Measurements from ENCODE around the gene CASQ2.
A peak's percentile ranks its signal among the peaks of the same experiment; 100 is the strongest.

Gene CASQ2

DNA sequence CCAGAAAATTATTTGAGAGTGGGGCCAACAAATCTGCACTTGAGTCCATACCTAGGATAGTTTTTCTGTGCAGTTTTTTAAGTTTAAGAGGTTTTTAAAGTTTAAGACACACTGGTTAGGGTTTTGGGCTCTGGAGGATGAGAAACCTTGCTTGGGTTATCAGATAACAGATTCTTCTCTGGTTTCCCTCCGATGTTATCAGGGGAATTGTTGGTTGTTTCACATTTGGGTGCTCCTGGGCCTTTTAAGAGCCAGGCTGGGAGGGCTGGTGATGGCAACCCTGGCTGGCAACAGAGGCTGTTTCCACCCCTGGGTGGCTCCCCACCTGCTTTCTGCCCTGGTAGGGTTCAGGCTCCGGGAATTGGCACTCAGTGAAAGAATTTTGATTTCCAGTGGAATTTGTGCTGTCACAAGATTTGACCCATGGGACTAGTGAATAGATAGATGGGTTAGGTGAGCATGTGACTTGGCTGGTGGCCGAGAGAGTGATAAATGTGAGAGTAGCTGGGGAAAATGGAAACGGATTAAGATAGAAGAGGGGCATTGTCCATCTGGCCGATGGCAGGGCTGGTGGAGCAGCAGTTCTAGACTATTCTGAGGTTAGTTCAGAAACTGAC, 111.9 kb downstream of the CASQ2 start:
- Histone ChIP-seq H3K4me3 (no peak overlapping the region), H3K27ac (no peak overlapping the region)
- DNase-seq (ENCODE audit: low spot score) = peak; percentile 19
- no peak for TF ChIP-seq CTCF (IDR thresholded peaks at IDR 0.05)

GRCh38 chr1:115655916-115656315, 112.6 kb downstream of the CASQ2 start:
- peak; percentile 12 for DNase-seq (ENCODE audit: low spot score)
- Histone ChIP-seq H3K27ac (no peak overlapping the region), H3K4me3 (no peak overlapping the region)
- TF ChIP-seq CTCF (IDR thresholded peaks at IDR 0.05) = no peak

DNA sequence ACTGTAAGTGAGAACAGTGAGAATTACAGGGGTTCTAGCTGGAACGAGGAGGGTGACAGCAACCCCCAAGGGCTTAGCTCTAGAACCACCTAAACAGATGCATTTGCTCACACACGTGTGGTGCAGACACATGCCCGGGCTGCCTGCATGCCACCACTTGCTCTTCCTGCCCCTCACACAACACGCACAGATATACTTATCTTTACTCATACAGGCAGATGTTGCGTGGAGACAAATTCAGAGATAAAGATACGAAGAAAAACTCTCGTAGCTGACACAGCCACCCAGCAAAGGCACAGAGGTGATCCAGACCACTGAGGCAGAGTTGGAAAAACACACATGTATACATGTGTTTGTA, 113.2 kb downstream of the CASQ2 start:
- TF ChIP-seq CTCF (IDR thresholded peaks at IDR 0.05) = no peak
- peak; percentile 14 for DNase-seq (ENCODE audit: low spot score)
- Histone ChIP-seq H3K4me3 (no peak overlapping the region), H3K27ac (no peak overlapping the region)

DNA sequence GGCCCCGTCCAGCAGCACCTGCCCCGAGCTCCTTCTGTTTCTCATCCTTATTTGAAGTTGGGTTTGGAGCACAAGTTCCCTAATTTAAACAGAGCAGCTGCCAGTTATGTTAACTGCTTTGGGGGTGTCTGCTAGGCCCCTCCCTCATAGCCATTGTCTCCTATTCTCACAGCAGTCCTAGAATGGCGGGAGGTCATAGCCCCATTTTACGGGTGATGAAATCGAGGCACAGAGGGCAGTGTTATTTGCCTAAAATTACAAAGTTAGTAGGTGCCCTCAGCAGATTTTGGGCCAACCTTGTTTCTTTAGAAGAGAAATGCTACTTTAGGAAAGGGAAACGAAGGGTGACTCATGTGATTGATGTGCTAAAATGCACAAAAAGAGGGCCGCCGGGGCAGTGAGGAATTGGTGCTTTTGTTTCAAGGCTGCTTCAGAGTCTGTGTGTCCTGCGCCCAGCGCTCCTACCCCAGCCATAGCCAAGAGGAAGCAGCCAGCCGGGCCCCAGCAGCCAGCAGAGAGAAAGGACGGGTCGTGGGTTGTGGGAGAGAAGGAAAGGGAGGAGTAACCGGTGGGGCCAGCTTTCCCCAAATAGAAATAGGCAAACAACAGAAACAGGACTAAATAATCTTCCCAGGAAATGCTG, 113.7 kb downstream of the CASQ2 start:
- Histone ChIP-seq H3K4me3 (no peak overlapping the region), H3K27ac (no peak overlapping the region)
- no peak for TF ChIP-seq CTCF (IDR thresholded peaks at IDR 0.05)
- peak; percentile 52 for DNase-seq (ENCODE audit: low spot score)

- Histone ChIP-seq H3K4me3 (no peak overlapping the region), H3K27ac (no peak overlapping the region)
- TF ChIP-seq CTCF (IDR thresholded peaks at IDR 0.05) = no peak
- no peak for DNase-seq (ENCODE audit: low spot score)
Observed at GRCh38 chr1:115654125-115654524, 114.4 kb downstream of the CASQ2 start.

DNA sequence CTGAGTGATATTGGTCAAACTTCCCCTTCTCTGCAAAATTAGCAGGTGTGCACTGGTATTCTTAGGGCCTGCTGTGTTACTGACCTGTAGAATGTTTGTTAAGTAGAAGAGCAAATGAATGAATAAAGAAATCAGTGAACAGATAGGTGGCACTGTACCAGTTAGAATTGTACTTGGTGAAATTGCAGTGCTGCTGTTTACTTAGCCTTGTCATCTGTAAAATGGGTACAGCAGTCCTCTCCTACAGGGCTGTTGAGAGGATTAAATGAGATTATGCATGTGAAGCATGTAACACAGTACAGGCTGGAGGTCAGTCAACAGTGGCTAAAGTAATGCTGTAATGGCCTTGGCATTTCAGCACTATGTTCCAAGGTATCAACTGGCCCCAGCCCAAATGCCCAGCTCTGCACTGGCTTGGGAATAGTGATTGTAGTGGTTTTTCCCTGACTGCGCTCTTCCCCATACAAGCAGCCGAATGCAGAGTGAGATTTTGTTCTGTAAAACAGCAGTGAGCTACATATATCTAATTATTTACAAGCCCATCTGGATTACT, 116.2 kb downstream of the CASQ2 start:
- TF ChIP-seq CTCF (IDR thresholded peaks at IDR 0.05) = no peak
- Histone ChIP-seq H3K27ac (no peak overlapping the region), H3K4me3 (no peak overlapping the region)
- DNase-seq (ENCODE audit: low spot score) = no peak

DNA sequence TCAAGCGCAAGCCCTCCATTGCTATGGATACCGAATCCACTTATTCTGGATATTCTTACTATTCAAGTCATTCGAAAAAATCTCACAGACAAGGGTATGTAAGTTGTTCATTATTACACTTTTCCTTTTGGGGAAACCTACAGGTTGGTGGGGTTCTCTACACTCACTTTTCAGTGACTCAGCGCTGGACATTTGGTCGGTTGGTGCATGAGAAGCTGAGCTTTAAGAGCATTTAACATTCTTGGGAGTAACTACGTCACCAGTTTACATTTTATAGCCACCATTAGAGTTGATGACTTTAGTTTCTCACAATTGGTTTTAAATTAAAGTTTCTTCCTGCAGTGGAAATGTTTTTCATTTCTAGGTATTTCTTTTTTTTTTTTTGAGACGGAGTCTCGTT, 117.1 kb downstream of the CASQ2 start:
- Histone ChIP-seq H3K27ac (no peak overlapping the region), H3K4me3 (no peak overlapping the region)
- DNase-seq (ENCODE audit: low spot score) = no peak
- TF ChIP-seq CTCF (IDR thresholded peaks at IDR 0.05) = no peak

Measured in coronary artery (tissue), 2 donors.